ENCODE measurements around the gene HMGXB3.
A peak's percentile ranks its signal among the peaks of the same experiment; 100 is the strongest.

HMGXB3 gene

DNA sequence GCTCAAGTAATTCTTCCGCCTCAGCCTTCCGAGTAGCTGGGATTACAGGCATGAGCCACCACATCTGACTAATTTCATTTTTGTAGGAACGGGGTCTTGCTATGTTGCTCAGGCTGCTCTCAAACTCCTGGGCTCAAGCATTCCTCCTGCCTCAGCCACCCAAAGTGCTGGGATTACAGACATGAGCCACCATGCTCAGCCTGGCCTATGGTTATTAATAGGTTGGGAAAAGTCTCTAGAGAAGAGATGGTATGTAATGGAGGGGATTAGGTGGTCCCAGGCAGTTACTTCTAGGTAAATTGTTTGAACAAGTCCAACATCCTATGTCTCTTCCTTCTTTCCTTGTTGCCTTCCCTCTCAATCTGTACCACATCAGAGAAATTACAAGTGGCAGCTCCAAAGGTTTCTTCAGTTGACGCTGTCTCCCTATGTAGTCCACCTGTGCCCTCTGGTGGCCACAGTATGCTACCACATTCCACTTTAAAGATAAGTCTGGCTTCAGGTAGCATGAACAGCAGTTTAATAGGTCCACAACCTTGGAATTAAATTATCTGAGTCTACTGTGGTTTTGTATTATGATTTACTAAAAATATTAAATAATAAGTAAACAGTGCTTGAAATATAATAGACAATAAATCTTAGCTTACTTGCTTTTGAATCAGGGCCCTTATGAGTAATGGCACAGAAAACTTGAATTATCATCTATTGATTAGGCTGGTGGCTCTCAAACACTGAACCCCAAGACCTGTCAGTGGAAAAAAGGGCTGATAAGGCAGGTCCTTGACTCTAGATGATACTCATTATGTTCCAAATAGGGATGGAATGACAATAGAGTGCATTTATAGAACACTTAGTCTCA lies 9.8 kb upstream of the HMGXB3 start:
- peak; percentile 88 for DNase-seq (ENCODE audit: low spot score)

DNA sequence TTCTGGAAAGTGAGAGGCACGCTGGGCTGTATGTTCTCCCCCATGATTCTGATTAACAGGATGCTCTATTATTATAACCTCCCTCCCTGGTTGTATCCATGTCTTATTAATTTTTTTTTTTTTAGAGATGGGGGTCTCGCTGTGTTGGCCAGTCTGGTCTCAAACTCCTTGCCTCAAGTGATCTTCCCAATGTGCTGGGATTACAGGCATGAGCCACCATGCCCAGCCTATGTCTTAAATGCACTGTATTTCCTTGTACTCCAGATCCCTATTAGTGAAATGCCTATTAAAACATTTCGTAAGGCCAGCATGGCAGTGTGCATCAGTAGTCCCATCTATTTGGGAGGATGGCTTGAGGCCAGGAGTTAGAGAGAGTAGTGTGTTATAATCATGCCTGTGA lies 7.1 kb upstream of the HMGXB3 start:
- no peak for DNase-seq (ENCODE audit: low spot score)

DNA sequence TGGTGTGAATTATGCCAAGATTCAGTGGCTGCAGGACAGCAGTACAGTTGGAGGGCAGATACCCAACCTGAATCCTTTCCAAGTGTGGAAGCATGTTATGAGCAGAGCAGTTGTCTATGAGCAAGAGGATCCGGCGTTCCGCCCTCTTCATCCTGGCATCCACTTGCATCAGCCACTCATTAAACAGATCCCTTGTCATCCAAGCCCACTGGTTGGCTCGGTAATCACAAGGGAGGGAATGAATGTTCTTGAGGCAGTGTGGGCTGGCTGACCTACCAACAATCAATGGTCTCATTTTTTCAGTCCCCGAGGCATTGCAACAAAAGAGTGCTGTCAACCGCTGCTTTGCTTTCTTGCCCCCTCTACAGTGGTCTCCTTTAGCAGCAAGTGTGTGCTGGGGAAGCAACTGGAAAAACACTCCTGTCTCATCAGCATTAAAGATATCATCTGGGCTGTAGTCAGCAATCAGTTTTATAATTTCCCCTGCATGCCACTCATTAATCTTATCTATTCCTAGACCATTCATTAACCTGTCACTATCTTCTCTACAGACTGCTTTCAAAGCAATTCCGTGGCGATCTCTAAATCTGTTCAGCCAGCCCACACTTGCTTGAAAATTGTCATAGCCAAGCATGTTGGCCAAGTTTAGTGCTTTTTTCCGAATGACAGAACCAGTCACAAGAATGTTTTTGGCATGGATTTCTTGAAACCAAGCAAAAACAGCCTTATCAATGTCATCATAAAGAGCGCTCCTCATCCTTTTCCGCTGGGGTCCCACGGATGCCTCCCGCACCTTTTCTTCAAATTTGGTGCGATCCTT lies 4.9 kb upstream of the HMGXB3 start:
- peak; percentile 85 for DNase-seq (ENCODE audit: low spot score)

DNA sequence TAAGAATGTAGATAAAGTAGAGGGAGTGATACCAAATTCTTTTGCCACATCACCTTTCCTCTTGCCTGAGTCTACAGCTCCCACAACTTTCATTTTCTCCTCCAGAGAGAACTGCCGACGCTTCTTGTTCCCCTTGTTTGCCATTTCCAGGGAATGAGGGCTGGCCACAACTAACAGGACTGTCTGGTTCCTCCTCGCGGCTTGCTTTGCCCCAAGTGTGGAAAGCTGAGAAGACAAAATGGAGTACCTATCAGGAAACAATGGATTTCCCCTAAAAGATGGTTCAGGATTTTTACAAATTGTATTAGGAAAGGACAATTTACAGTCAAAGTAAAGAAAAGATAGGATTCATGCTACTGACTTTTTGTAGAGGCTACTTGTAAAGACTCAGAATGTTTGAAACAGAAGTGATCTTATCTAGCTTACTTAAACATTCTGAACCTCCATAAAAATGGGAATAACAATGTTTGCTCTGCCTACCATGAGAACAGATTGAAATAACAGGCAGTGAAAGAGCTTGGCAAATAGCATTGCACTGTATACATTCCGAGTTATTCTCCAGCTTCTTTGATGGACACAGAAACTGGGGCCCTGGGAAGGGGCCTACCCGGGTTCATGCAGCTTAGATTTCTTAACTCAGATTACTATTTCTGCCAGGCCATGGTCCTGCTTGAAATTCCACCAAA lies 4.2 kb upstream of the HMGXB3 start:
- no peak for DNase-seq (ENCODE audit: low spot score)

DNA sequence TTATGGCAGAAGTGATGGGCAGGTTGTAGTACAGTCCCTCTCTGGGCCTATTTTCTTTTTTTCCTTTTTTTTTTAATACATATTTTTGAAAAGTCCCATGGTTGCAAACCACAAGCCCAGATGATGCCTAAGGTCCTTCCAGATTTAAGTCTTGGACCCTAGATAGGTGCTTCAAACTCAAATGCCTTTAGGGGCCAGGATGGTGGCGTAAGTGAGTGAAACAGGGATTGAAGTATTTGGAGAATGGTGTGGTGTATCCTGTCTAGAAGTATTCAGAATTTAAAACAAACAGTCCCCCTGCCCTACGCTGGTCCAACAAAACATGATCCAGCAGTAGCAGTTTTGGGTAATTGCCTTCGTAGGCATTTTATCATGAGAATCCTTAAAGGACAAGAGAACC lies 2.3 kb upstream of the HMGXB3 start:
- no peak for DNase-seq (ENCODE audit: low spot score)

DNA sequence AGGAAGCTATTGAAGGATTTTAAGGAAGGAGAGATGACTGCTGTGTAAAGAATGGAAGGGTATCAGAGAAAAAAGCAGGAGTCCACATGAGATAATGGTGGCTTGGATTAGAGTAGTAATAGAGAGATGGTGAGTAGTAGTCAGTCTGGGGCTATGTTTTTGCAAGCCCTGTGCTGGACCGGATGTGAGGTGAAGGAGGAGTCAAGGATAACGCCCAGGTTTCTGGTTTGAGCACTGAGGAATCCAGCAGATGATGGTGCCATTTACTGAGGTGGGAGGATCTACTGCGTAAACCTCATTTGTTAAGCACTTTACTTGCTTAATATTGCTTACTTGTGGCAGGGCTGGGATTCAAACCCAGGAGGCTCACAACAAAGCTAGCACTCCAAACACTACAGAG lies 1.2 kb upstream of the HMGXB3 start:
- no peak for DNase-seq (ENCODE audit: low spot score)

DNA sequence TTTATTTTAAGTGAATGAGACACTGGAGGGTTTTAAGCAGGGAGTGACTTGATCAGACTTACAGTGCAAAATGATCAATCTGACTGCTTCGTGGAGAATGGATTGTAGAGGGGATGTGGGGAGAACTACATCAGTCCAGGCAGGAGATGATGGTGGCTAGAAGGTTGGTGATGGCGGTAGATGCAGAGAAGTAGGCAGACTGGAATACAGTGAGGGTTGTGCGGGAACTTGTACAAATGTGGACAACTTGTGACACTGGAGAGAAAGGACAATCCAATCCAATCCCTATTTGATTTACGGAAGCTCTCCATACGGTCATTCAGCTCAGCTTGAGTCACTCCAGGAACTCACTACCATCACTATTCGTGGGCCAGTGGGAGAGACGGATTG lies 678 bp upstream of the HMGXB3 start:
- DNase-seq (ENCODE audit: low spot score): no peak

DNA sequence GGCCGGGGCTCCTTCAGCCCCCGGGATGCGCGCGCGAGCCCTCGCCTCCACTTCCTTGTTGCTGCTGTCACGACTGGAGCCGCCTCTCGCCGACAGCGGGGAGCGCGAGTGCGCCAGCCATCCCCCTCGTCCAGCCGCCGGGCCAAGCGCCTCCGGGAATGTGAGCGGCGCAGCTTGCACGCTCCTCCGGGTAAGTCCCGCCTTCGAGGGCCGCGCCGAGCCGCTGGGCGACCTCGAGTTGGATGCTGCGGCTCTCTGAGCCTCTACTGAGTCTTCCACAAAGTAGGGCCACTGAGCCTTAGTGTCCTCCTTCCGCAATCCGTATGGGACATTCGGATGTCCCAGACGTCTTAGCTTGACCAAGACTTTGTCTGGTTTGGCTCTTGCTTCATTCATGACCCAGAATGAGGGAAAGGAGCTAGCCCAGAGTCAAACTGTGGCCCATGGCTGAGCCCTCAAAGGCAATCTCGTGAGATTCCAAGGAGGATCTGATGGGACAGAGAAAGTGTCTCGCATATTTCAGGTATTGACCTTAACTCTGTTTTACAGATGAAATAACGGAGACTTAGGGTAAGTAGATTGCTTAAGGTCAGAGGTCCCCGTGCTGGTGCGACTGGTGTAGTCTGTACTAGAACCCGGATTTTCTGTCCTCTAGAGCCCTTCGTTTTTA lies 586 bp downstream of the HMGXB3 start:
- peak; percentile 17 for DNase-seq (ENCODE audit: low spot score)

DNA sequence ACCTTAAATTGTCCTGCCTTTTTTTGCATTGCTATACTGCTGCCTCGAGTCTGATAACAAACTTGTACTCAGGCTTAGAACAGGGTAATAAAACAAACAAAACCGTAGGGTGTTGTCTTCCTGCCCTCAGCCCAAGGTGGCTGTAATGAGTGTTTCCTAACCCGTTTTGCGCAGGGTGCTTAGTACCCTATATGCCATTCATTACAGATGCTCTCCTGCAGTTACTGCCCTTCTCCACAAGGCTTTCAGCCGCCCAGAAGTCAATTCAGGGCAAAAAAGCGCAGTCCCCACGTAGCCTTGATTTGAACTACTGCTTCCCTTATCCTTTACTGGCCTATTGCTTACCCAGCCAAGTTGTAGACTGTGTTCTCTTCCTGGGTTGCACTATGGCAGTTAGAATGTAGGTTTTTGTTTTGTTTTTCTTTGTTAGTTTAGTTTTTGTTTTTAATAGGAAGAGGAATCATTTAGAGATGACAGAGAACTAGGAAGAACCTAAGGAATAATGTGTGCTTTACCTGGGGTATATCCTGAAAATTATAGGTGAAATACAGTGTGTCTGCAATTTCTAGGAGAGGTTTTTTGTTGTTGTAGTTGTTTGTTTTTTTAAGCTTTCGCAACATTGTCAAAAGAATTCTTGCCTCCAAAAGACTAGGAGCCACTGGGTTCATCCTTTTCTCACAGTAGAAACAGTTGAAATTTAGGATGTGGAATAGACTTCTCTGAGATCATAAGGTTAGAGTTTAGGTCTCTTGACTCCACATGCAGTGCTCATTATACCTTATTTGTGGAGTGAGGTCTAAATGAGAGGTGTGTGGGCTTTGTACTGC lies 1.3 kb downstream of the HMGXB3 start:
- peak; percentile 49 for DNase-seq (ENCODE audit: low spot score)

DNA sequence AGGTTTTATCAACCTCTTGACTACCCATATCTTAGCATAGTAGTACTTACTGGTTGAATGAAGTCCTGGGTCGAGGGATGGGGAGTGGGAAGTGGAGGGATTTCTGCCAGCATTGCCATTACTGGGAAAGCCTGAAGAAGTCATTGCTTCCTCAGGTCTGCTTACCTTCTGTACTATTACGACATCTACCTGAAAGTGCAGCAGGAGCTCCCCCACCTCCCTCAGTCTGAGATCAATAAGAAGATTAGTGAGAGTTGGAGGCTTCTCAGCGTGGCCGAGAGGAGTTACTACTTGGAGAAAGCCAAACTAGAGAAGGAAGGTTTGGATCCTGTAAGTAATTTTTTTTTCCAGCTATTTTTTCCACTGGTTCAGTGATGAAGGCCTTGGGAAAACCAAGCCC lies 5.8 kb downstream of the HMGXB3 start:
- no peak for DNase-seq (ENCODE audit: low spot score)

DNA sequence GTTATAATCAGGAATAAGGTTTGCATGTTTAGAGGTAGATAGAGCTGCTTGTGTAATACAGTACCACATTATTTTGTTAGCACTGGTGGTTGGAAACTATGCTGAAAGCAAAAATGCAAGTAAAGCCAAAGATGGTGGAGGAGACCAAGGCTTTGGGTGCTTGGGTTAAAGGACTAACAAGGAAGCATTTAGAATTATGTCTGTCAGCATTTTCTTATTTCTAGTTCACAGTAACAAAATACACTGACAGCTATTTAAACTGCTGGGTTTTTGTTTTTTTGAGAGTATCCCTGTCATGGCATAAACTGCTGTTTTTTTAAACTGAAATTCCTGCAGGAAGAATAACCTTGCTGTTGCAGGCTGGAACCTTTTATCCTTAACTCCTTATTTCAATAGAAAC lies 6.5 kb downstream of the HMGXB3 start:
- DNase-seq (ENCODE audit: low spot score): no peak

DNA sequence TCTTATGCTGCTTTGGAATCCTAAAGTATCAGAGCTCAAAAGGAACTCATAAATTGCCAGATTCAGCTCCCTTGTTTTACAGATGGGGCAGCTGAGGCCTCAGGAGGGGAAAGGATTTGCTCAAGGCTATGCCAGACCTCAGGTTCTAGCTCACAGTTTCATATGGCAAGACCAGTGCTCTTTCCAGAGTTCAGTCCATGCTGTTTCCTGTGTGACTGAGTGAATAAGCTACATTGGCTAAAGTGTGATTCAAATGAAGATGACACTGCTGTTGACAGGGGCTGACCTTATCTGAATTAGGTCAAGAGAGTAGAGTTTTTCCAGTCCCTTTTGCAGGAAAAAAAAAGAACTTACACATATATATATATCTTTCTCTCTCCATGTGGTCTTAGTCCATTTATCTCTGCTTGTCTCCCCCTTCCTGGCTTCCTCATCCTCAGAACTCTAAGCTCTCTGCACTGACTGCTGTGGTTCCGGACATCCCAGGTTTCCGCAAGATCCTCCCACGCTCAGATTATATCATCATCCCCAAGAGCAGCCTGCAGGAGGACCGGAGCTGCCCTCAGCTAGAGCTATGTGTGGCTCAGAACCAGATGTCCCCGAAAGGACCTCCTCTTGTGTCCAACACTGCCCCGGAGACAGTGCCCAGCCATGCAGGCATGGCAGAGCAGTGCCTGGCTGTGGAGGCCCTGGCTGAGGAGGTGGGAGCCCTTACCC lies 9.3 kb downstream of the HMGXB3 start:
- DNase-seq (ENCODE audit: low spot score): no peak

DNA sequence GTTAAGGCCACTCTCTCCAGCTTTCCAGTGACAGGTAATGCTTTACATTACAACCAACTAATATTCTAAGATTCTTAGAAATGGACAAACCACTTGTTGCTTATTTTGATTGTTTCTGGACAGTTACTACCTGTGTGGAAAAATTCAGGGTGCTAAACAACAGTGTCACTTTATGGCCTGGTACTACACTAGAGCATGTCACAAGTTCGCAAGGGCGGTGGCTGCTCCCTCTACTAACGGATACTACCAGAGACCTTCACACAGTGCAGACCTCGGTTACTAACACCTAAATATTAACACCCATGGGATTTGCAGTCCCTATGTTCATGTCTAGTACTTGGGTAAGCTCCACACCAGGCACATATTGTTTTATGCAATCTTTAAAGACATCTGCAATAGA lies 13.4 kb downstream of the HMGXB3 start:
- DNase-seq (ENCODE audit: low spot score): no peak

DNA sequence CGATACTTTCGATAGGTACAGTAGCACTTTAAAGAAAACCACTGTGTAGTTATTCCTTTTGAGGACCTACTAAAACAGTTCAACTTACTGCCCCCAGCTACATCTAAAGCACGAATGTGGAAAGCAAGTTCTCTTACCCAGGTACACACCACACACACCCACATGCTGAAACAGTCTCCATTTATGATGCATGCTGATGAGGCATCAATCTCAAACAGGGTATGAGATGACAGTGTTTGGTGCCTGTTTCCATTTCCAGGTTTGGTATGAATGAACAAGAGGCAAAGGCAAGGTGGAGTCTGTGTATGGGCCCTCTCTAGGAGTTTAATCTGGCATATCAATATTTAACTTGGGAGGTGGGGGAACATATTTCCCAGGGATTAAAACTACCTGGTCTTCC lies 13.9 kb downstream of the HMGXB3 start:
- DNase-seq (ENCODE audit: low spot score): no peak

DNA sequence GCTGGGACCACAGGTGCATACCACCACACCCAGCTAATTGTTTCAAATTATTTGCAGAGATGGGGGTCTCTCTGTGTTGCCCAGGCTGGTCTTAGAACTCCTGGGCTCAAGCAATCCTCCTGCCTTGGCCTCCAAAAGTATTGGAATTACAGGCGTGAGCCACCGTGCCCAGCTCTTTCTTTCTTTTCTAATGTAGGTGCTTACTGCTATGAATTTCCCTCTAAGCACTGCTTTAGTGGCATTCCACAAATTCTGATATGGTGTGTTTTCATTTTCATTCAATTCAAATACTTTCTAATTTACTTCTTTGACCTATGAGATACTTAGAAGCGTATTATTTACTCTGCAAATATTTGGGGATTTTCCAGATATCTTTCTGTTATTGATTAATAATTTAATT lies 14.9 kb downstream of the HMGXB3 start:
- DNase-seq (ENCODE audit: low spot score): no peak

DNA sequence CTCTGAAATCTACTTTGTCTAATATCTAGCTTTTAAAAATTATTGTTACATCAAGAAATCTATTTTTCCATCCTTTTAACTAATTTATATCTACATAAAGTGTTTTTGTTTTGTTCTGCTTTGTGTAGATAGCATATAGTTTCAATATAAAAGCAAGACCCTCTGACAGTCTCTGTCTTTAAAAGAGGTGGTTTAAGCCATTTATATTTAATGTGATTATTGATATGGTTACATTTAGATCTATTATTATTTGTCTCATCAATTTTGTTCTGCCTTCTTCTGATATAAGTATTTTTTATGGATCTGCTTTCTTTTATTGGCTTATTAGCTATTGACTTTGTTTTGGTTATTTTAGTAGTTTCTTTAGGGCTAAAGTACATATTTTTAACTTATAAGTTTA lies 16.0 kb downstream of the HMGXB3 start:
- no peak for DNase-seq (ENCODE audit: low spot score)

DNA sequence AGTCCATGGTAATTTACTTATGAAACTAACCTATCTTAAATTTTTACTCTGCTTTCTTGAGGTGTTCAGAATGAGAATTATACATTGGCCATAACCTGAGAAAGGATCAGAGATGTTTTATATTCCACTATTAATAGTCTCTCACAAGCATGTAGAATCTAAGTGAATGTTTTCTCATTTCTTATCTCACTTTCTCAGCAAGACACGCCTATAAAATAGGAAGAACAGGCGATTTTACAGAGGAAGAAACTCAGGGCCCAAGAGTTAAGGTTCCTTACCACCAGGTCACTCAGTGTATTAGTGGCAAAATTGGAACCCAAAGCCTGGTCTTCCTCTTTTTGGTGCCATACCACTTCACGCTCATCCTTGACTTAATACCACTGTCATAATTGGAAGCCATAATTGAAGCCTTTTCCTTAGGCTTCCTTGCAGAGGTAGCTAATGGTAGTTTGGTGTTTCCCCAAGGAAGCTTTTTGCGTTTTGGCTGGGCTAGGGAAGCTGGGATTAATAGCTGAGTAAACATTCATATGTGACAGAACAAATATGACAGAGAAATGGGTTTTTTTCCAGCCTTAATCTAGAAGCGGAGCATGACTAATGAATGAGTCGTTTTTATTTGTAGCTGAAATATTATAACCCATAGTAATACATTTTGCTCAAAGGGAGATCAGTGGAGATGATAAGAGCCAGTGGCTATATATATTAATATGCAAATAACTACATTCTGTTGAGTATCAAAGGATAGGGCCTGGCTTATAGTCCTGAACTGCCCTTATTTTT lies 16.9 kb downstream of the HMGXB3 start:
- DNase-seq (ENCODE audit: low spot score): no peak

DNA sequence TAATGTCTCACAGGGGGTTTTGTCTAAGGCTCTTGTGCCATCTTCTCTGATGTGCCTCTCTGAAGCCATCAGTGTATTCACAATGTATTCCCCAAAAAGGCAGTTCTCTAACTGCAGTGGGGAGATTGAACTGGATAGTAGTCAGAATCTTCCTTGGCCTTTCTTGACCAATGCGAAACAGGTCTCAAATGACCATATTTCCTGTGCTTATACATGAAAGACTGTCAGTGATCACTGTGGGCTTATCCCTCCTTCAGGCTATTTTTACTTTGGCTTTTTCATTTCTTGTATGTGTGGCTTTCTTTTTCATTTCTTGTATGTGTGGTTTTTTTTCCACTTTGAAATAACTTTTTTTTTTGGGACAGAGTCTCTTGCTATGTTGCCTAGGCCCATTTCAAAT lies 19.7 kb downstream of the HMGXB3 start:
- no peak for DNase-seq (ENCODE audit: low spot score)

DNA sequence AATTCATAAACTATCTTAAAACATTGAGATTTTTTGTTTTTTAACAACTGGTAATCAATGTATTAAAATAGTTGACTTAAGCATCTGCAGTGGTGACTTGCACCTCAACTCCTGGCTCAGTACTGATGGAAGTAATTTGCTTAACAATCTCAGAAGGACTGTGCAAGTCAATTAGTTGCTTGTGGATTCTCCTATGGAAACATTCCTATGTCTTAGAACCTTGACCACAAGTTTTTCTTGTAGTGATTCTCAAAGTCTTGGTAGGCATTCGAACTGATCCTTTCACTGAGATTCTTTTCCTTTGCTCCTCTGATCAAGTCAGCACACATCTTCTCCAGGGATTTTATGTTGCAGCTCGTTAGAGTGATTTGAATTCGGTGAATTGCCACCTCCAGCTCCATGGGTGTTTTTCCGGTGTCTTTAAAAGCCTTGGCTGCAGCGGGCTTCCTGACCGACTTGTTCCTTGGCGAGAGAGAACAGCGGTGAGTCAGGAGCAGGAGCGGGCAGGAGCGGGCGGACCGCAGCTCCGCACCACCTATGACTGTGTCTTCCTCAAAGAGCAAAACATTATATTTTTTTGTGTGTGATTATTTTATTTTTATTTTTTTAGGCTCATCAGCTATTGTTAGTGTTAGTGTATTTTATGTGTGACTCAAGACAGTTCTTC lies 21.1 kb downstream of the HMGXB3 start:
- no peak for DNase-seq (ENCODE audit: low spot score)

All from Ammon's horn (tissue), 1 donor.